H1 (cell line): Measurements from ENCODE around the gene CIB4. TPM values are rescaled to one million over a fixed set of nuclear protein-coding genes. Genes with fewer than 3 reads are reported as not detected.
A peak's percentile ranks its signal among the peaks of the same experiment; 100 is the strongest.

ENCODE experiments used
- CTCF ChIA-PET: fragments of 300-600 bp; sonication (Branson Sonifier 250); formaldehyde crosslinking; loops from one replicate; lab custom pipeline; 2021; ENCODE audit not compliant: partially characterized antibody; lab: Charles Lee
- POLR2A ChIA-PET: fragments of 300-600 bp; sonication (Branson Sonifier 250); formaldehyde crosslinking; loops from one replicate; lab custom pipeline; 2021; ENCODE audit warnings: inconsistent platforms; ENCODE audit not compliant: partially characterized antibody; lab: Charles Lee
- DNase-seq, 2 experiments: peaks; one replicate each; pipeline versions ENCODE4 v3.0.0 to v3.0.0-alpha.2; 2010 to 2022; ENCODE audit warnings: low spot score in 2 of 2, low read depth in 1 of 2, mixed read lengths in 1 of 2
- FAIRE-seq: peaks from 2 replicates; lab custom pipeline; 2011; peaks lifted over from hg19 to GRCh38; lab: Jason Lieb, UNC
- H2AFZ ChIP-seq: 2 replicates; pipeline ENCODE4 v1.8.1; 2012; ENCODE audit warnings: low read length, inconsistent platforms
- H2AK5ac ChIP-seq: 2 replicates; pipeline ENCODE4 v1.6.1; 2013; ENCODE audit warnings: low read depth, low read length
- H2BK120ac ChIP-seq: replicated peaks from 2 replicates; pipeline ENCODE3; 2013; ENCODE audit warnings: low read depth, low read length, inconsistent platforms
- H2BK12ac ChIP-seq: 2 replicates; pipeline ENCODE4 v1.6.1; 2013; ENCODE audit warnings: low read depth, low read length
- H2BK15ac ChIP-seq: 2 replicates; pipeline ENCODE4 v1.6.1; 2013; ENCODE audit warnings: low read length
- H2BK20ac ChIP-seq: 2 replicates; pipeline ENCODE4 v1.6.1; 2013; ENCODE audit warnings: low read length
- H2BK5ac ChIP-seq: 2 replicates; pipeline ENCODE4 v1.6.1; 2013; ENCODE audit warnings: low read depth, low read length
- H3K14ac ChIP-seq: 2 replicates; pipeline ENCODE4 v1.6.1; 2013; ENCODE audit warnings: inconsistent platforms; ENCODE audit not compliant: insufficient read length
- H3K18ac ChIP-seq: 2 replicates; pipeline ENCODE4 v1.6.1; 2013; ENCODE audit warnings: low read length; ENCODE audit errors: extremely low read depth
- H3K23ac ChIP-seq: 2 replicates; pipeline ENCODE4 v1.6.1; 2013; ENCODE audit warnings: inconsistent platforms; ENCODE audit not compliant: insufficient read length
- H3K23me2 ChIP-seq: 2 replicates; pipeline ENCODE4 v1.6.1; 2013; ENCODE audit warnings: low read depth, low read length
- H3K27ac ChIP-seq: 2 replicates; pipeline ENCODE4 v1.6.1; 2011; ENCODE audit warnings: low read depth, low read length, inconsistent platforms
- H3K27me3 ChIP-seq, 4 experiments: replicated peaks in 1 of 4; 1 replicate in 1 of 4; 2 replicates in 3 of 4; pipeline versions ENCODE4 v1.6.1 to v1.8.1; 2011 to 2013; ENCODE audit warnings: low read length in 3 of 4, mild to moderate bottlenecking in 3 of 4, inconsistent platforms in 2 of 4, mixed read lengths in 2 of 4, moderate library complexity in 1 of 4; ENCODE audit not compliant: control insufficient read depth in 3 of 4, insufficient read depth in 3 of 4; ENCODE audit errors: extremely low read depth in 1 of 4
- H3K36me3 ChIP-seq, 4 experiments: 2 replicates each; pipeline versions ENCODE4 v1.6.1 to v1.8.1; 2011 to 2013; ENCODE audit warnings: mild to moderate bottlenecking in 4 of 4, low read length in 3 of 4, moderate library complexity in 2 of 4, control low read depth in 1 of 4, inconsistent platforms in 1 of 4; ENCODE audit not compliant: insufficient read depth in 4 of 4, control insufficient read depth in 2 of 4
- H3K4ac ChIP-seq: replicated peaks from 2 replicates; pipeline ENCODE3; 2013; ENCODE audit warnings: low read length, low read depth, mixed read lengths, inconsistent platforms; ENCODE audit not compliant: insufficient read length
- H3K4me1 ChIP-seq, 4 experiments: replicated peaks in 1 of 4; 1 replicate in 1 of 4; 2 replicates in 3 of 4; pipeline versions ENCODE4 v1.6.1 to v1.8.1; 2011 to 2013; ENCODE audit warnings: low read length in 3 of 4, inconsistent platforms in 2 of 4, mixed read lengths in 1 of 4; ENCODE audit not compliant: insufficient read depth in 4 of 4, control insufficient read depth in 3 of 4
- H3K4me2 ChIP-seq, 2 experiments: 2 replicates each; pipeline versions ENCODE4 v1.6.1 to v1.8.1; 2011 to 2013; ENCODE audit warnings: low read depth in 2 of 2, low read length in 2 of 2, control low read depth in 1 of 2, inconsistent platforms in 1 of 2, mild to moderate bottlenecking in 1 of 2; ENCODE audit not compliant: insufficient read depth in 1 of 2
- H3K4me3 ChIP-seq, 4 experiments: fragments of 200-600, 300-600 bp in 1 of 4; sonication (generic), shearing (Covaris generic), sonication (Bioruptor Twin) in 1 of 4; 2 replicates each; pipeline versions ENCODE4 v1.5.1 to v1.8.1; 2011 to 2016; ENCODE audit warnings: low read length in 4 of 4, low read depth in 3 of 4, control low read depth in 2 of 4, inconsistent platforms in 2 of 4, mild to moderate bottlenecking in 2 of 4, mixed read lengths in 1 of 4, moderate library complexity in 1 of 4; ENCODE audit not compliant: insufficient read depth in 2 of 4; ENCODE audit errors: extremely low read depth in 1 of 4
- H3K56ac ChIP-seq: replicated peaks from 2 replicates; pipeline ENCODE3; 2013; ENCODE audit warnings: low read depth, mild to moderate bottlenecking, mixed read lengths, low read length, inconsistent platforms; ENCODE audit not compliant: insufficient read length
- H3K79me1 ChIP-seq: 2 replicates; pipeline ENCODE4 v1.6.1; 2013; ENCODE audit warnings: low read depth, low read length, control low read depth
- H3K79me2 ChIP-seq, 2 experiments: 2 replicates each; pipeline versions ENCODE4 v1.6.1 to v1.8.1; 2012 to 2013; ENCODE audit warnings: low read length in 2 of 2, mild to moderate bottlenecking in 2 of 2, inconsistent platforms in 1 of 2; ENCODE audit not compliant: insufficient read depth in 2 of 2, control insufficient read depth in 1 of 2
- H3K9ac ChIP-seq, 4 experiments: replicated peaks in 1 of 4; 1 replicate in 1 of 4; 2 replicates in 3 of 4; pipeline versions ENCODE4 v1.6.1 to v1.8.1; 2011 to 2013; ENCODE audit warnings: low read depth in 3 of 4, low read length in 3 of 4, control low read depth in 2 of 4, mild to moderate bottlenecking in 2 of 4, moderate library complexity in 2 of 4, inconsistent platforms in 1 of 4; ENCODE audit errors: extremely low read depth in 1 of 4
- H3K9me3 ChIP-seq, 2 experiments: 2 replicates each; pipeline versions ENCODE4 v1.6.1 to v1.8.1; 2012 to 2013; ENCODE audit warnings: mild to moderate bottlenecking in 2 of 2, moderate library complexity in 2 of 2, control low read depth in 1 of 2, inconsistent platforms in 1 of 2, low read depth in 1 of 2, low read length in 1 of 2, mixed read lengths in 1 of 2; ENCODE audit not compliant: insufficient read depth in 2 of 2
- H4K20me1 ChIP-seq, 2 experiments: replicated peaks in 1 of 2; 2 replicates each; pipeline versions ENCODE3 to v1.8.1; 2011 to 2013; ENCODE audit warnings: inconsistent platforms in 2 of 2, low read length in 2 of 2, mild to moderate bottlenecking in 1 of 2; ENCODE audit not compliant: insufficient read depth in 2 of 2, control insufficient read depth in 1 of 2
- H4K5ac ChIP-seq: 2 replicates; pipeline ENCODE4 v1.6.1; 2013; ENCODE audit warnings: low read length, low read depth, mixed read lengths, inconsistent platforms; ENCODE audit not compliant: insufficient read length
- H4K8ac ChIP-seq: 2 replicates; pipeline ENCODE4 v1.8.0; 2013; ENCODE audit warnings: mild to moderate bottlenecking, moderate library complexity, low read length, inconsistent platforms; ENCODE audit not compliant: insufficient read depth; ENCODE audit errors: extremely low read depth
- H4K91ac ChIP-seq: replicated peaks from 2 replicates; pipeline ENCODE3; 2013; ENCODE audit warnings: low read length, mixed read lengths, inconsistent platforms; ENCODE audit not compliant: insufficient read length
- BACH1 ChIP-seq: IDR thresholded peaks from 2 replicates; pipeline ENCODE4 v1.6.1; 2012; ENCODE audit warnings: low read length, improper control_type of control experiment
- WGBS, 2 experiments: shearing (Covaris generic) in 1 of 2; methylation state at CpG; one replicate each; pipeline versions ENCODE4 v1.1.6 to v1.1.7; 2013 to 2015; ENCODE audit warnings: low lambda C conversion rate in 2 of 2, mixed read lengths in 2 of 2, inconsistent platforms in 1 of 2, low coverage in 1 of 2, missing lambda C conversion rate in 1 of 2; ENCODE audit not compliant: insufficient replicate concordance in 2 of 2, insufficient coverage in 1 of 2, insufficient read length in 1 of 2; ENCODE audit errors: extremely low coverage in 1 of 2, missing lambda C conversion rate in 1 of 2; 5-methylcytosine and 5-hydroxymethylcytosine counted together
- polyA plus RNA-seq, 7 experiments: library from polyadenylated mRNA; depleted of rRNA in 3 of 7; stranded (reverse) in 5 of 7; unstranded in 2 of 7; fragments of >200 nt in 5 of 7; fragments of 200-250 nt in 2 of 7; gene quantifications; 1 replicate in 5 of 7; 2 replicates in 1 of 7; 4 replicates in 1 of 7; pipeline versions ENCODE4 v1.2.1 to v1.2.3, GENCODE V29; 2011 to 2013; ENCODE audit warnings: missing spikeins in 2 of 7, mixed read lengths in 2 of 7
- total RNA-seq: library from RNA; stranded (reverse); fragmentation: NEBNext Ultra II Directional; extraction: Animal tissue kit (Norgen Biotek cat#: 25700); gene quantifications from 2 replicates; pipeline ENCODE4 v1.2.1, GENCODE V29; 2021

The CIB4 gene
- total and polyA plus RNA-seq, 2 of the 8 experiments (the other 6 are each of a cell fraction or from before 2014, with no cell fraction given), result not detected

- no peaks in the 10 kb centered on the region for H3K9me3 ChIP-seq
- POLR2A ChIA-PET, result no interaction called here
- DNase-seq, result no peak
- TF ChIP-seq BACH1, result no peak
- TF ChIP-seq, all 59 proteins: peak for 0
- peak overlapping the region; percentile 21 for H2BK120ac ChIP-seq
- H3K27ac ChIP-seq, result no peak overlapping the region
- H3K79me2 ChIP-seq, result no peaks in the 10 kb centered on the region
- no peaks in the 10 kb centered on the region for H4K20me1 ChIP-seq
- peak overlapping the region; percentile 11; the same call in 1 of the 2 replicates for H2BK20ac ChIP-seq
- no peak overlapping the region for H3K14ac ChIP-seq
- H2BK12ac ChIP-seq, result peak overlapping the region; percentile 68; the same call in 1 of the 2 replicates
- no peak overlapping the region for H4K91ac ChIP-seq
- no peaks in the 10 kb centered on the region for H3K36me3 ChIP-seq
- no peak overlapping the region for H3K9ac ChIP-seq
- H4K8ac ChIP-seq, result no peak overlapping the region
- H3K27me3 ChIP-seq, result no peaks in the 10 kb centered on the region; a peak in 3 of 7 replicates
- no peak overlapping the region for H2AFZ ChIP-seq
- no peak overlapping the region for H3K23ac ChIP-seq
- peak overlapping the region in 1 of 2 experiments; percentile 28; a peak in 1 of 4 replicates for H3K4me2 ChIP-seq
- H3K79me1 ChIP-seq, result no peaks in the 10 kb centered on the region
- H3K18ac ChIP-seq, result no peak overlapping the region
- no peaks in the 10 kb centered on the region for H3K23me2 ChIP-seq
- H3K4me3 ChIP-seq, result no peak overlapping the region
- FAIRE-seq, result peak; percentile 13
- WGBS, 2 experiments, result 89% methylated on average over 12 of the region's 12 CpGs; no CpG with 5 or more reads in 1 of the 2 experiments
- H4K5ac ChIP-seq, result no peak overlapping the region
- no peak overlapping the region for H2BK5ac ChIP-seq
- peaks cover 6 to 9% (median 8%) of the 10 kb centered on the region in 4 experiments; a peak in 5 of 7 replicates for H3K4me1 ChIP-seq
- no peak overlapping the region for H2AK5ac ChIP-seq
- no peak overlapping the region for H3K56ac ChIP-seq
- CTCF ChIA-PET, result interaction anchor here (1.2 to 1.3 kb wide), 2 partner anchors 9 to 12 kb away, joined by 3 read pairs; no protein-coding TSS in a partner anchor
- no peak overlapping the region for H3K4ac ChIP-seq
- H2BK15ac ChIP-seq, result no peak overlapping the region
Measured at GRCh38 chr2:26569216-26570082, 71.7 kb downstream of the CIB4 start.
